HUDEP-2 (cell line): ENCODE measurements around the gene WBP2NL.

Experiments used
- DNase-seq, 76 experiments: peaks; one replicate each; lab custom pipeline; 2025; ENCODE audit not compliant: unreplicated experiment in 76 of 76; lab: John Stamatoyannopoulos, UW

Gene WBP2NL

GRCh38 chr22:41976961-41977566 is 21.5 kb upstream of the WBP2NL start:
- DNase-seq: no peak

- no peak for DNase-seq
Observed at GRCh38 chr22:41978732-41979131, 19.9 kb upstream of the WBP2NL start.

- no peak for DNase-seq
Observed at GRCh38 chr22:41979423-41980250, 19.0 kb upstream of the WBP2NL start.

- no peak for DNase-seq
Observed at GRCh38 chr22:41982865-41983264, 15.7 kb upstream of the WBP2NL start.

- no peak for DNase-seq
Observed at GRCh38 chr22:41983513-41984405, 14.8 kb upstream of the WBP2NL start.

GRCh38 chr22:41987276-41987675 is 11.3 kb upstream of the WBP2NL start:
- no peak for DNase-seq

- DNase-seq: no peak
Observed at GRCh38 chr22:41989246-41989645, 9.3 kb upstream of the WBP2NL start.

GRCh38 chr22:41991111-41991510 is 7.5 kb upstream of the WBP2NL start:
- DNase-seq: no peak

GRCh38 chr22:41992496-41992895 is 6.1 kb upstream of the WBP2NL start:
- no peak for DNase-seq

GRCh38 chr22:41995211-41995610 is 3.4 kb upstream of the WBP2NL start:
- no peak for DNase-seq

GRCh38 chr22:41996826-41997225 is 1.8 kb upstream of the WBP2NL start:
- no peak for DNase-seq

GRCh38 chr22:42000466-42000865 is 1.9 kb downstream of the WBP2NL start:
- DNase-seq: no peak

- no peak for DNase-seq
Observed at GRCh38 chr22:42001121-42001520, 2.5 kb downstream of the WBP2NL start.

- DNase-seq: no peak
Observed at GRCh38 chr22:42001706-42002105, 3.1 kb downstream of the WBP2NL start.

- no peak for DNase-seq
Observed at GRCh38 chr22:42007922-42008321, 9.3 kb downstream of the WBP2NL start.

- no peak for DNase-seq
Observed at GRCh38 chr22:42010778-42011177, 12.2 kb downstream of the WBP2NL start.

GRCh38 chr22:42013385-42013784 is 14.8 kb downstream of the WBP2NL start:
- DNase-seq: no peak

GRCh38 chr22:42016111-42016510 is 17.5 kb downstream of the WBP2NL start:
- no peak for DNase-seq

GRCh38 chr22:42018224-42018623 is 19.6 kb downstream of the WBP2NL start:
- DNase-seq: no peak

- no peak for DNase-seq
Observed at GRCh38 chr22:42021571-42021970, 23.0 kb downstream of the WBP2NL start.

GRCh38 chr22:42022162-42022847 is 23.7 kb downstream of the WBP2NL start:
- DNase-seq: no peak
